Measurements from ENCODE around the gene OR2AK2.

The OR2AK2 gene

GRCh38 chr1:247964933-247965332, at the start of gene OR2AK2:
Gene OR2AK2 (plus strand): TSS chr1:247965233. CDS start chr1:247965377, 144 bp downstream.
- peaks cover 72% of the 10 kb centered on the region for H3K9me3 Mint-ChIP-seq
- DNase-seq = no peak
- H3K4me3 Mint-ChIP-seq = no peak within 1 kb of the TSS
- H3K36me3 Mint-ChIP-seq (ENCODE audit: low read depth) = no peaks in the 10 kb centered on the region
- H3K4me1 Mint-ChIP-seq = no peaks in the 10 kb centered on the region
- no peak within 1 kb of the TSS for H3K27ac Mint-ChIP-seq
- peaks cover 4% of the 10 kb centered on the region for H3K27me3 Mint-ChIP-seq (ENCODE audit: low read depth, poor library complexity)
- no peak for TF ChIP-seq CTCF (IDR thresholded peaks at IDR 0.05)

- Mint-ChIP-seq H3K9me3 (peaks cover 38% of the 10 kb centered on the region), H3K4me1 (no peaks in the 10 kb centered on the region), H3K4me3 (no peak within 1 kb of the TSS), H3K27me3 (ENCODE audit: low read depth, poor library complexity) (peaks cover 3% of the 10 kb centered on the region), H3K27ac (no peak within 1 kb of the TSS), H3K36me3 (ENCODE audit: low read depth) (no peaks in the 10 kb centered on the region)
- DNase-seq = no peak
- no peak for TF ChIP-seq CTCF (IDR thresholded peaks at IDR 0.05)
Measured at GRCh38 chr1:247919952-247920351, 45.1 kb upstream of the OR2AK2 start, which contains the start of gene OR2T8. Gene OR2T8 (plus strand): TSS chr1:247920252. CDS start chr1:247921018, 766 bp downstream.

- H3K27ac Mint-ChIP-seq = no peak overlapping the region
- H3K36me3 Mint-ChIP-seq (ENCODE audit: low read depth) = no peaks in the 10 kb centered on the region
- TF ChIP-seq CTCF (IDR thresholded peaks at IDR 0.05) = no peak
- no peak overlapping the region for H3K4me3 Mint-ChIP-seq
- peaks cover 3% of the 10 kb centered on the region for H3K27me3 Mint-ChIP-seq (ENCODE audit: low read depth, poor library complexity)
- no peaks in the 10 kb centered on the region for H3K4me1 Mint-ChIP-seq
- peaks cover 38% of the 10 kb centered on the region for H3K9me3 Mint-ChIP-seq
- no peak for DNase-seq
Measured at GRCh38 chr1:247923941-247924340, 41.1 kb upstream of the OR2AK2 start.

- no peaks in the 10 kb centered on the region for H3K36me3 Mint-ChIP-seq (ENCODE audit: low read depth)
- TF ChIP-seq CTCF (IDR thresholded peaks at IDR 0.05) = no peak
Measured at GRCh38 chr1:247924868-247925267, 40.2 kb upstream of the OR2AK2 start, which contains the start of gene OR2AJ1. Gene OR2AJ1 (plus strand): TSS chr1:247924889. CDS start chr1:247933769, 8,880 bp downstream.

GRCh38 chr1:247933989-247934388, 31.0 kb upstream of the OR2AK2 start:
- H3K27ac Mint-ChIP-seq = no peak overlapping the region

More at GRCh38 chr1:247924868-247925267, 40.2 kb upstream of the OR2AK2 start, which contains the start of gene OR2AJ1:
- Mint-ChIP-seq H3K4me1 (no peaks in the 10 kb centered on the region), H3K9me3 (peaks cover 35% of the 10 kb centered on the region), H3K27me3 (ENCODE audit: low read depth, poor library complexity) (no peaks in the 10 kb centered on the region), H3K4me3 (no peak within 1 kb of the TSS), H3K27ac (no peak within 1 kb of the TSS)
- no peak for DNase-seq

More at GRCh38 chr1:247933989-247934388, 31.0 kb upstream of the OR2AK2 start:
- DNase-seq = no peak
- Mint-ChIP-seq H3K4me1 (no peaks in the 10 kb centered on the region), H3K36me3 (ENCODE audit: low read depth) (no peaks in the 10 kb centered on the region), H3K9me3 (peaks cover 45% of the 10 kb centered on the region), H3K4me3 (no peak overlapping the region), H3K27me3 (ENCODE audit: low read depth, poor library complexity) (peaks cover 9% of the 10 kb centered on the region)
- no peak for TF ChIP-seq CTCF (IDR thresholded peaks at IDR 0.05)
